Hematopoietic multipotent progenitor cell (in vitro differentiated cells): Measurements from ENCODE around the gene CLEC1B. TPM values are rescaled to one million over a fixed set of nuclear protein-coding genes. Genes with fewer than 3 reads are reported as not detected.
"Not testable (repeated sequence)": the region's sequence is repeated elsewhere in the genome, so short reads cannot be mapped to it uniquely, and the experiment has no call there.

Source experiments
- DNase-seq, 3 donors: peaks; one replicate each; pipeline ENCODE4 v3.0.0-alpha.2; 2011 to 2015; ENCODE audit warnings: low read depth in 2 of 3, low spot score in 2 of 3
- total RNA-seq: library from RNA; depleted of rRNA; stranded (reverse); fragments of >200 nt; gene quantifications from one replicate; pipeline ENCODE4 v1.2.3, GENCODE V29; 2012

CLEC1B gene
- total RNA-seq, 1 donor, result 0.27 TPM

GRCh38 chr12:9976626-9977025, 22.3 kb downstream of the CLEC1B start:
- not testable (repeated sequence) for DNase-seq

- DNase-seq, result no peak
Observed at GRCh38 chr12:9975614-9976013, 23.3 kb downstream of the CLEC1B start.

- not testable (repeated sequence) for DNase-seq
Observed at GRCh38 chr12:9974731-9975130, 24.2 kb downstream of the CLEC1B start.

- DNase-seq, result no peak
Observed at GRCh38 chr12:9973949-9974348, 25.0 kb downstream of the CLEC1B start.

GRCh38 chr12:9971181-9971580, 27.7 kb downstream of the CLEC1B start, which contains the start of gene CLEC12A:
TSS of gene CLEC12A (plus strand) at chr12:9971409. CDS start at chr12:9971597, 188 bp downstream.
- peak in 1 of 3 donors; percentile 64 for DNase-seq

- no peak for DNase-seq
Observed at GRCh38 chr12:9969673-9970072, 29.2 kb downstream of the CLEC1B start.

- DNase-seq, result no peak
Observed at GRCh38 chr12:9961901-9962300, 37.0 kb downstream of the CLEC1B start.

GRCh38 chr12:9961106-9961505, 37.8 kb downstream of the CLEC1B start:
- DNase-seq, result no peak

GRCh38 chr12:9960590-9960989, 38.3 kb downstream of the CLEC1B start:
- DNase-seq, result no peak

- DNase-seq, result peak in 1 of 3 donors; percentile 39
Observed at GRCh38 chr12:9957834-9958233, 41.1 kb downstream of the CLEC1B start.

- DNase-seq, result not testable (repeated sequence)
Observed at GRCh38 chr12:9952954-9953729, 45.8 kb downstream of the CLEC1B start.

GRCh38 chr12:9951026-9951675, 47.8 kb downstream of the CLEC1B start:
- peak in 2 of 3 donors; percentile 29 to 73 for DNase-seq

GRCh38 chr12:9948606-9949296, 50.2 kb downstream of the CLEC1B start:
- peak in 2 of 3 donors; percentile 40 to 81 for DNase-seq

GRCh38 chr12:9947674-9948073, 51.2 kb downstream of the CLEC1B start:
- DNase-seq, result no peak

- peak in 1 of 3 donors; percentile 32 for DNase-seq
Observed at GRCh38 chr12:9944391-9944790, 54.5 kb downstream of the CLEC1B start.

- peak in 2 of 3 donors; percentile 39 to 61 for DNase-seq
Observed at GRCh38 chr12:9943240-9943639, 55.7 kb downstream of the CLEC1B start.

Other genes starting within 250 kb of the CLEC1B start
- gene CD69, start 238.2 kb downstream of the CLEC1B start, total RNA-seq, result 545 TPM
- under 0.01 TPM for gene KLRF1, start 171.6 kb downstream of the CLEC1B start, total RNA-seq
- gene CLEC2B, start 129.8 kb downstream of the CLEC1B start, total RNA-seq, result 17.0 TPM
- gene KLRF2, start 117.6 kb downstream of the CLEC1B start, total RNA-seq, result not detected
- gene CLEC2A, start 66.8 kb downstream of the CLEC1B start, total RNA-seq, result not detected
- 1.6 TPM for gene CLEC12A, start 27.7 kb downstream of the CLEC1B start, total RNA-seq
- under 0.01 TPM for gene CLEC12B, start 11.5 kb upstream of the CLEC1B start, total RNA-seq
- gene CLEC9A, start 31.6 kb upstream of the CLEC1B start, total RNA-seq, result 8.3 TPM
- under 0.01 TPM for gene CLEC1A, start 99.9 kb upstream of the CLEC1B start, total RNA-seq
- 2.4 TPM for gene CLEC7A, start 131.1 kb upstream of the CLEC1B start, total RNA-seq
- not detected for gene OLR1, start 173.0 kb upstream of the CLEC1B start, total RNA-seq
- under 0.01 TPM for gene TMEM52B, start 179.9 kb upstream of the CLEC1B start, total RNA-seq
- gene GABARAPL1, start 213.8 kb upstream of the CLEC1B start, total RNA-seq, result 19.9 TPM